Cardiac muscle cell (in vitro differentiated cells and primary cell): ENCODE data around the gene ASGR1. TPM values are rescaled to one million over a fixed set of nuclear protein-coding genes. Genes with fewer than 3 reads are reported as not detected.

Source experiments
- DNase-seq, 2 donors: peaks; one replicate each; pipeline versions ENCODE4 v3.0.0 to v3.0.0-alpha.2; 2010 to 2017; ENCODE audit warnings: low read depth in 1 of 2, low spot score in 1 of 2
- H3K27ac ChIP-seq: fragments of 200-600 bp; sonication (generic); 2 replicates; pipeline ENCODE4 v1.5.1; 2016
- H3K27me3 ChIP-seq: fragments of 200-600 bp; sonication (generic); 2 replicates; pipeline ENCODE4 v1.6.0; 2016; ENCODE audit warnings: control low read depth
- H3K36me3 ChIP-seq: fragments of 200-600 bp; sonication (generic); 2 replicates; pipeline ENCODE4 v1.5.1; 2016; ENCODE audit warnings: control low read depth
- H3K4me1 ChIP-seq: fragments of 200-600 bp; sonication (generic); 2 replicates; pipeline ENCODE4 v1.8.1; 2017; ENCODE audit warnings: low read depth, mild to moderate bottlenecking, mixed run types
- H3K4me3 ChIP-seq: fragments of 200-600 bp; sonication (generic); 2 replicates; pipeline ENCODE4 v1.5.1; 2016; ENCODE audit warnings: mild to moderate bottlenecking
- H3K9me3 ChIP-seq: fragments of 200-600 bp; sonication (generic); 2 replicates; pipeline ENCODE4 v1.5.1; 2017; ENCODE audit warnings: low read depth, mild to moderate bottlenecking, control low read depth
- polyA plus RNA-seq: library from polyadenylated mRNA; unstranded; fragments of >200 nt; fragmentation: Nextera tagmentation; extraction: Ambion mirVana; gene quantifications from 2 replicates; pipeline ENCODE4 v1.2.1, GENCODE V29; 2016
- total RNA-seq: library from RNA; depleted of rRNA; stranded (reverse); fragments of >200 nt; gene quantifications from 2 replicates; pipeline ENCODE4 v1.2.3, GENCODE V29; 2016
- TF ChIP-seq, protein P1 (sequence below): IDR thresholded peaks from 2 replicates; pipeline ENCODE4 v1.5.1; 2012; ENCODE audit warnings: low read depth, mild to moderate bottlenecking, low read length

The ASGR1 gene
- total and polyA plus RNA-seq, 2 experiments from 2014 or later, result 20.2 to 21.7 TPM

GRCh38 chr17:7207120-7208001, 28.2 kb upstream of the ASGR1 start:
- peaks cover 28% of the 10 kb centered on the region for H3K4me1 ChIP-seq
- peak in 1 of 2 donors; percentile 75 for DNase-seq
- no peak overlapping the region for H3K4me3 ChIP-seq
- H3K36me3 ChIP-seq, result peaks cover 15% of the 10 kb centered on the region
- H3K27ac ChIP-seq, result no peak overlapping the region
- no peaks in the 10 kb centered on the region for H3K9me3 ChIP-seq
- no peaks in the 10 kb centered on the region for H3K27me3 ChIP-seq
- TF ChIP-seq, protein P1, sequence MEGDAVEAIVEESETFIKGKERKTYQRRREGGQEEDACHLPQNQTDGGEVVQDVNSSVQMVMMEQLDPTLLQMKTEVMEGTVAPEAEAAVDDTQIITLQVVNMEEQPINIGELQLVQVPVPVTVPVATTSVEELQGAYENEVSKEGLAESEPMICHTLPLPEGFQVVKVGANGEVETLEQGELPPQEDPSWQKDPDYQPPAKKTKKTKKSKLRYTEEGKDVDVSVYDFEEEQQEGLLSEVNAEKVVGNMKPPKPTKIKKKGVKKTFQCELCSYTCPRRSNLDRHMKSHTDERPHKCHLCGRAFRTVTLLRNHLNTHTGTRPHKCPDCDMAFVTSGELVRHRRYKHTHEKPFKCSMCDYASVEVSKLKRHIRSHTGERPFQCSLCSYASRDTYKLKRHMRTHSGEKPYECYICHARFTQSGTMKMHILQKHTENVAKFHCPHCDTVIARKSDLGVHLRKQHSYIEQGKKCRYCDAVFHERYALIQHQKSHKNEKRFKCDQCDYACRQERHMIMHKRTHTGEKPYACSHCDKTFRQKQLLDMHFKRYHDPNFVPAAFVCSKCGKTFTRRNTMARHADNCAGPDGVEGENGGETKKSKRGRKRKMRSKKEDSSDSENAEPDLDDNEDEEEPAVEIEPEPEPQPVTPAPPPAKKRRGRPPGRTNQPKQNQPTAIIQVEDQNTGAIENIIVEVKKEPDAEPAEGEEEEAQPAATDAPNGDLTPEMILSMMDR, result no peak

- H3K9me3 ChIP-seq, result no peaks in the 10 kb centered on the region
- DNase-seq, result no peak
- no peaks in the 10 kb centered on the region for H3K27me3 ChIP-seq
- peaks cover 27% of the 10 kb centered on the region for H3K36me3 ChIP-seq
- peak overlapping the region; percentile 57 for H3K27ac ChIP-seq
- TF ChIP-seq, protein P1, result no peak
- H3K4me3 ChIP-seq, result peak overlapping the region; percentile 27
- H3K4me1 ChIP-seq, result peaks cover 18% of the 10 kb centered on the region
Measured at GRCh38 chr17:7205561-7205960, 26.4 kb upstream of the ASGR1 start.

GRCh38 chr17:7204828-7205461, 25.8 kb upstream of the ASGR1 start:
- peak; percentile 90 to 96 for DNase-seq
- H3K36me3 ChIP-seq, result peaks cover 27% of the 10 kb centered on the region
- peaks cover 18% of the 10 kb centered on the region for H3K4me1 ChIP-seq
- peak overlapping the region; percentile 27 for H3K4me3 ChIP-seq
- TF ChIP-seq, protein P1, result no peak
- H3K27me3 ChIP-seq, result no peaks in the 10 kb centered on the region
- peak overlapping the region; percentile 57 for H3K27ac ChIP-seq
- H3K9me3 ChIP-seq, result no peaks in the 10 kb centered on the region

DNA sequence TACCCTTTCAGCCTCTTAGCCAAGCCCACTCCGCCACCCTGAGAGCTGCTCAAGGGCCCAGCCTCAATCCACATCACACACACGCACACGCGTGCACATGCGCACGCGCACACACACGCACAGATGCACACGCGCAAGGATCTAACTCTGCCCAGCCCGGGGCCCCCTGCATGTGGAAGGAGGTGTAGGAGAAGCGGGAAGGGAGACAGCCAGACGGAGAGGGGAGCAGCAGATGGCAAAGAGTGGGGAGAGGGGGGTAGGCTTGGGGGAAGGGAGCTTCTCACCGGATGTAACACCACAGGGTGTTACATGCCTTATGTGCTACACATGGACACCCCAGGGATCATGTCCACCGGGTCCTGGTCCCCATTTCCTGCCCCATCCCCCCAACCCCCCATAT, 25.2 kb upstream of the ASGR1 start:
- Histone ChIP-seq H3K27ac (no peak overlapping the region), H3K4me1 (peaks cover 18% of the 10 kb centered on the region), H3K4me3 (peak overlapping the region; percentile 27), H3K9me3 (no peaks in the 10 kb centered on the region), H3K36me3 (peaks cover 27% of the 10 kb centered on the region), H3K27me3 (no peaks in the 10 kb centered on the region)
- TF ChIP-seq, protein P1, result no peak
- no peak for DNase-seq

DNA sequence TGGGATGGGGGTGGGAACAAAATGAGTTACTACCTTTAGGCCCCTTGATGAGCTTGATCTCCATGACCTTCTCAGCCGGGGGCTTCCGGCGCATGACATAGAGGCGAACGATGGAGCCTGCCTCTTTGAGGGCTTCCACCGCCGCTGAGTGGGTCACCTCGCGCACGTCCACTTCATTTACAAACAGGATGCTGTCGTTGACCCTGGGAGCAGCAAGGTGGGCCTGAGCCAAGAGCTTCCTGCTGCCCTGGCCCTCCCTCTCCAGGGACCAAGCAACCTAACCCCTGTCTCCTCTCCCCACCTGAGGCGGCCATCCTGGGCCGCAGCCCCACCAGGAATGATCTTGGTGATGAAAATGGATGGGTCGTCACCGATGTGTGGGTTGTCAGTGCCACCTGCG, 24.2 kb upstream of the ASGR1 start:
- Histone ChIP-seq H3K4me3 (no peak overlapping the region), H3K27me3 (no peaks in the 10 kb centered on the region), H3K36me3 (peaks cover 27% of the 10 kb centered on the region), H3K4me1 (peaks cover 11% of the 10 kb centered on the region), H3K27ac (no peak overlapping the region), H3K9me3 (no peaks in the 10 kb centered on the region)
- DNase-seq, result no peak
- TF ChIP-seq, protein P1, result no peak
